Measurements from ENCODE around the gene TACR1. TPM values are rescaled to one million over a fixed set of nuclear protein-coding genes. Genes with fewer than 3 reads are reported as not detected.
"Not testable (repeated sequence)": the region's sequence is repeated elsewhere in the genome, so short reads cannot be mapped to it uniquely, and the experiment has no call there.

Gene TACR1, protein sequence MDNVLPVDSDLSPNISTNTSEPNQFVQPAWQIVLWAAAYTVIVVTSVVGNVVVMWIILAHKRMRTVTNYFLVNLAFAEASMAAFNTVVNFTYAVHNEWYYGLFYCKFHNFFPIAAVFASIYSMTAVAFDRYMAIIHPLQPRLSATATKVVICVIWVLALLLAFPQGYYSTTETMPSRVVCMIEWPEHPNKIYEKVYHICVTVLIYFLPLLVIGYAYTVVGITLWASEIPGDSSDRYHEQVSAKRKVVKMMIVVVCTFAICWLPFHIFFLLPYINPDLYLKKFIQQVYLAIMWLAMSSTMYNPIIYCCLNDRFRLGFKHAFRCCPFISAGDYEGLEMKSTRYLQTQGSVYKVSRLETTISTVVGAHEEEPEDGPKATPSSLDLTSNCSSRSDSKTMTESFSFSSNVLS
- total RNA-seq (not detected), polyA plus RNA-seq (under 1 TPM in 1 of 2 donors, not detected in 1; 0.11 TPM)

DNA sequence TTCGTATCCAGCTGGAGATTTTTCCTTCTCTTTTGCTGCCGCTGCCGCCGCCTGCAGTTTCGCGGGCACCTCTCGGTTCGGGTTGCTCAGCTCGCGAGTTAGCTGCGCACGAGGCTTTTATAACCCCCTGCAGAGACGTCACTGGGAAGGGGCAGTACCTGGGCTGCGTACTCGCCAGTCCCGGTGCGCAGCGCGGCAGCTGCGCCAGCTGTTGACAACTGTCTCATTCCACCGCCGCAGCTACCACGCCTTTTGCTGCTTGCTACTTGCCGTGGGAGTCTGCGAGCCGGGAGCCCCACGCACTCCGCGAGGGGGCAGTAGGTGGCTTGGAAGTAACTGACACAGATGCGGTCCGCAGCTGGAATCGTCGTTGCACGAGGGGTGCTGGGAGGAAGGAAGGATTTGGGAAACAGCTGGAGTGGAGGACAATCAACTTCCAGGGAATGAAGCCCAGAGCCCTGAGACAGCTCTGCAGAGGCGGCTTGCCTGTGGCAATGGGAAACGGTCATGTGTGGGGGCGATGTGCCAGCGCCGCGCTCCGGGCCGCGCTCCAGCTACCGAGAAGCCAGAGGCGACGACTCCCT, at the start of gene TACR1:
Gene TACR1 (minus strand): TSS at position 93 of the 584 bp plus-strand sequence. CDS start 586 bp downstream, outside the sequence.
- POLR2A ChIA-PET (ENCODE audit: partially characterized antibody) = no interaction called here

GRCh38 chr2:75248581-75248980, 49.3 kb upstream of the TACR1 start:
- H3K4me3 ChIP-seq (ENCODE audit: low read length in 2 of 2); H3K9me3 ChIP-seq (ENCODE audit: control insufficient read depth in 1 of 2, low read length in 2 of 2); intact Hi-C loops (cut with micrococcal nuclease); H3K27me3 Mint-ChIP-seq; H3K4me1 ChIP-seq (ENCODE audit: insufficient read depth, low read length); POLR2A ChIA-PET (ENCODE audit: partially characterized antibody); DNase-seq; H3K4me1 Mint-ChIP-seq; H3K36me3 ChIP-seq (ENCODE audit: insufficient read depth, low read length); H3K36me3 Mint-ChIP-seq; H3K27ac Mint-ChIP-seq; H3K27ac ChIP-seq (ENCODE audit: low read depth, low read length); H3K27me3 ChIP-seq (ENCODE audit: insufficient read depth, low read length); H3K4me3 Mint-ChIP-seq; CTCF ChIA-PET (ENCODE audit: partially characterized antibody): not testable (repeated sequence)
- peaks cover 2 to 18% (median 4%) of the 10 kb centered on the region in 8 donors for H3K9me3 Mint-ChIP-seq

More for the DNA sequence above, at the start of gene TACR1:
- H3K9me3 ChIP-seq (ENCODE audit: control insufficient read depth in 1 of 2, low read length in 2 of 2) = no peaks in the 10 kb centered on the region
- no peak within 1 kb of the TSS for H3K27ac Mint-ChIP-seq
- H3K36me3 ChIP-seq (ENCODE audit: insufficient read depth, low read length) = no peaks in the 10 kb centered on the region
- H3K36me3 Mint-ChIP-seq = no peaks in the 10 kb centered on the region
- H3K4me3 Mint-ChIP-seq = peak within 1 kb of the TSS; percentile 75 to 92 (median 84)
- H3K4me1 ChIP-seq (ENCODE audit: insufficient read depth, low read length) = peaks cover 11% of the 10 kb centered on the region
- H3K4me3 ChIP-seq (ENCODE audit: low read length in 2 of 2) = peak within 1 kb of the TSS in 1 of 2 donors; percentile 18
- intact Hi-C loops (cut with micrococcal nuclease) = loop anchor here (1.0 kb wide), 1 partner anchor 205 kb away; no protein-coding TSS in a partner anchor
- CTCF ChIA-PET (ENCODE audit: partially characterized antibody) = interaction anchor here (0.8 to 2.1 kb wide), 7 partner anchors 8 to 406 kb away, joined by 3 to 8 read pairs (median 3); no protein-coding TSS in a partner anchor
- no peak within 1 kb of the TSS for H3K27ac ChIP-seq (ENCODE audit: low read depth, low read length)
- peaks cover 2 to 18% (median 12%) of the 10 kb centered on the region in 4 donors for H3K4me1 Mint-ChIP-seq
- peaks cover 19% of the 10 kb centered on the region for H3K27me3 ChIP-seq (ENCODE audit: insufficient read depth, low read length)
- DNase-seq = peak; percentile 35 to 68 (median 46)
- H3K27me3 Mint-ChIP-seq = peaks cover 43 to 53% of the 10 kb centered on the region in 2 donors
- peaks cover 0 to 8% (median 0%) of the 10 kb centered on the region in 8 donors for H3K9me3 Mint-ChIP-seq

- H3K4me3 Mint-ChIP-seq = no peak overlapping the region
- no peaks in the 10 kb centered on the region for H3K36me3 Mint-ChIP-seq
- no peaks in the 10 kb centered on the region for H3K9me3 ChIP-seq (ENCODE audit: control insufficient read depth in 1 of 2, low read length in 2 of 2)
- peaks cover 4 to 32% (median 17%) of the 10 kb centered on the region in 8 donors for H3K9me3 Mint-ChIP-seq
- ChIA-PET CTCF (ENCODE audit: partially characterized antibody) (no interaction called here), POLR2A (ENCODE audit: partially characterized antibody) (no interaction called here)
- H3K27me3 Mint-ChIP-seq = peaks cover 1 to 2% of the 10 kb centered on the region in 2 donors
- H3K27me3 ChIP-seq (ENCODE audit: insufficient read depth, low read length) = no peaks in the 10 kb centered on the region
- no peak overlapping the region for H3K4me3 ChIP-seq (ENCODE audit: low read length in 2 of 2)
- H3K27ac Mint-ChIP-seq = no peak overlapping the region
- no peak overlapping the region for H3K27ac ChIP-seq (ENCODE audit: low read depth, low read length)
- H3K36me3 ChIP-seq (ENCODE audit: insufficient read depth, low read length) = no peaks in the 10 kb centered on the region
- H3K4me1 Mint-ChIP-seq = no peaks in the 10 kb centered on the region
- H3K4me1 ChIP-seq (ENCODE audit: insufficient read depth, low read length) = no peaks in the 10 kb centered on the region
- intact Hi-C loops (cut with micrococcal nuclease) = no loop called here
- no peak for DNase-seq
These were observed 47.3 kb upstream of the TACR1 start for GRCh38 chr2:75246441-75247167.

DNA sequence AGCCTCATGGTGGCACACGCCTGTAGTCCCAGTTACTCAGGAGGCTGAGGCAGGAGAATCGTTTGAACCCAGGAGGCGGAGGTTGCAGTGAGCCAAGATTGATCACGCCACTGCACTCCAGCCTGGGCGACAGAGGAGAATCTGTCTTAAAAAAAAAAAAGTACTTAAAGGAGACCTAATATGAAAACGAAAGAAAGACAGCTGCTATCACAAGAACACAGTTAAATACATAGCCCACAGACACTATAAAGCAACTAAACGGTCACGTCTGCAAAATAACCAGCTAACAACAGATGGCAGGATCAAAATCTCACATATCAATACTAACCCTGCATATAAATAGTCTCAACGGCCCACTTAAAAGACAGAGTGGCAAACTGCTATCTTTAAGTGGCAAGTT, 43.9 kb upstream of the TACR1 start:
- Mint-ChIP-seq H3K4me3 (no peak overlapping the region), H3K27me3 (peaks cover 0 to 4% of the 10 kb centered on the region in 2 donors), H3K9me3 (peaks cover 2 to 31% (median 18%) of the 10 kb centered on the region in 8 donors), H3K36me3 (no peaks in the 10 kb centered on the region), H3K4me1 (no peaks in the 10 kb centered on the region), H3K27ac (no peak overlapping the region)
- Histone ChIP-seq H3K27me3 (ENCODE audit: insufficient read depth, low read length) (no peaks in the 10 kb centered on the region), H3K27ac (ENCODE audit: low read depth, low read length) (no peak overlapping the region), H3K4me3 (ENCODE audit: low read length in 2 of 2) (no peak overlapping the region), H3K9me3 (ENCODE audit: control insufficient read depth in 1 of 2, low read length in 2 of 2) (no peaks in the 10 kb centered on the region), H3K36me3 (ENCODE audit: insufficient read depth, low read length) (no peaks in the 10 kb centered on the region), H3K4me1 (ENCODE audit: insufficient read depth, low read length) (no peaks in the 10 kb centered on the region)
- POLR2A ChIA-PET (ENCODE audit: partially characterized antibody) = no interaction called here
- CTCF ChIA-PET (ENCODE audit: partially characterized antibody) = interaction anchor here (2.4 kb wide), 1 partner anchor 44 kb away, joined by 8 read pairs; the partner anchor contains the start of gene TACR1
- intact Hi-C loops (cut with micrococcal nuclease) = no loop called here
- no peak for DNase-seq

DNA sequence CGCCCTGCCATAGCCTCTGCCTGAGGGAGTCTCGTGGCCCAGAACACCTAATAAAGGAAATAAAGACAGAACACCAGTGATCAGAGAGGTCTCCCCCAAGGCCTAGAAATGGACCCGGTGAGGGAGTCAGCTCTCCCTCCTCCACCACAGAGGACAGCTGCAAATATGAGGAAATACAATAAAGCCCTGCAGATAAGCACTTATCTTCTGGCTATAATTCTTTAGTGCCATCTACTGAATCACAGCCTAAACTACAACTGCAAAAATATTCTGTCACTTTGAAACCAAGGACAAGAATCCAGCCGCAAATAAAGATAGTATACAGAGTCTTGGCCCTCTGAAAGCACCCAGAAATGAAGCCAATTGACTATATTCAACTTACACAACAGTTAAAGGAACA, 42.4 kb upstream of the TACR1 start:
- POLR2A ChIA-PET (ENCODE audit: partially characterized antibody) = no interaction called here
- H3K9me3 ChIP-seq (ENCODE audit: control insufficient read depth in 1 of 2, low read length in 2 of 2) = no peaks in the 10 kb centered on the region

GRCh38 chr2:75238670-75239330, 39.5 kb upstream of the TACR1 start:
- no peak overlapping the region for H3K27ac Mint-ChIP-seq
- no peaks in the 10 kb centered on the region for H3K36me3 Mint-ChIP-seq
- intact Hi-C loops (cut with micrococcal nuclease) = no loop called here
- no peaks in the 10 kb centered on the region for H3K27me3 ChIP-seq (ENCODE audit: insufficient read depth, low read length)
- ChIA-PET CTCF (ENCODE audit: partially characterized antibody) (no interaction called here), POLR2A (ENCODE audit: partially characterized antibody) (no interaction called here)
- no peaks in the 10 kb centered on the region for H3K4me1 ChIP-seq (ENCODE audit: insufficient read depth, low read length)
- H3K4me3 ChIP-seq (ENCODE audit: low read length in 2 of 2) = no peak overlapping the region
- DNase-seq = no peak
- H3K9me3 Mint-ChIP-seq = peaks cover 2 to 26% (median 18%) of the 10 kb centered on the region in 8 donors
- no peaks in the 10 kb centered on the region for H3K9me3 ChIP-seq (ENCODE audit: control insufficient read depth in 1 of 2, low read length in 2 of 2)
- no peak overlapping the region for H3K4me3 Mint-ChIP-seq
- no peaks in the 10 kb centered on the region for H3K36me3 ChIP-seq (ENCODE audit: insufficient read depth, low read length)
- H3K27ac ChIP-seq (ENCODE audit: low read depth, low read length) = no peak overlapping the region
- no peaks in the 10 kb centered on the region for H3K4me1 Mint-ChIP-seq
- H3K27me3 Mint-ChIP-seq = peaks cover 0 to 9% of the 10 kb centered on the region in 2 donors

More for the DNA sequence above, 42.4 kb upstream of the TACR1 start:
- Histone ChIP-seq H3K27me3 (ENCODE audit: insufficient read depth, low read length) (no peaks in the 10 kb centered on the region), H3K36me3 (ENCODE audit: insufficient read depth, low read length) (no peaks in the 10 kb centered on the region), H3K4me3 (ENCODE audit: low read length in 2 of 2) (no peak overlapping the region), H3K27ac (ENCODE audit: low read depth, low read length) (no peak overlapping the region), H3K4me1 (ENCODE audit: insufficient read depth, low read length) (no peaks in the 10 kb centered on the region)
- Mint-ChIP-seq H3K27ac (no peak overlapping the region), H3K4me1 (no peaks in the 10 kb centered on the region), H3K27me3 (peaks cover 0 to 5% of the 10 kb centered on the region in 2 donors), H3K36me3 (no peaks in the 10 kb centered on the region), H3K9me3 (peaks cover 2 to 31% (median 18%) of the 10 kb centered on the region in 8 donors), H3K4me3 (no peak overlapping the region)
- intact Hi-C loops (cut with micrococcal nuclease) = no loop called here
- CTCF ChIA-PET (ENCODE audit: partially characterized antibody) = interaction anchor here (2.1 to 2.4 kb wide), 2 partner anchors 42 to 323 kb away, joined by 4 to 8 read pairs; partner anchors contain the start of gene TACR1
- no peak for DNase-seq

All from CD4-positive, alpha-beta memory T cell (primary cell).